ENCODE measurements around the gene NHS. TPM values are rescaled to one million over a fixed set of nuclear protein-coding genes. Genes with fewer than 3 reads are reported as not detected.

Gene NHS
- total RNA-seq, 1 experiment from 2014 or later = 0.51 TPM

- no peaks in the 10 kb centered on the region for H3K4me1 ChIP-seq
- H3K36me3 ChIP-seq = no peaks in the 10 kb centered on the region
- no peaks in the 10 kb centered on the region for H3K9me3 ChIP-seq (replicated peaks)
- no peak overlapping the region for H3K27ac ChIP-seq
- no peak overlapping the region for H3K4me3 ChIP-seq
- no peaks in the 10 kb centered on the region for H3K27me3 ChIP-seq
- DNase-seq = peak; percentile 7 to 10
These were observed 147.1 kb downstream of the NHS start for GRCh38 chrX:17521871-17522693.

- no peaks in the 10 kb centered on the region for H3K27me3 ChIP-seq
- H3K4me1 ChIP-seq = no peaks in the 10 kb centered on the region
- no peaks in the 10 kb centered on the region for H3K36me3 ChIP-seq
- H3K27ac ChIP-seq = no peak overlapping the region
- no peak for DNase-seq
- H3K9me3 ChIP-seq (replicated peaks) = no peaks in the 10 kb centered on the region
- H3K4me3 ChIP-seq = no peak overlapping the region
These were observed 150.3 kb downstream of the NHS start for GRCh38 chrX:17525266-17525665.

- no peaks in the 10 kb centered on the region for H3K36me3 ChIP-seq
- no peak overlapping the region for H3K27ac ChIP-seq
- H3K4me1 ChIP-seq = no peaks in the 10 kb centered on the region
- no peaks in the 10 kb centered on the region for H3K27me3 ChIP-seq
- no peaks in the 10 kb centered on the region for H3K9me3 ChIP-seq (replicated peaks)
- DNase-seq = no peak
- H3K4me3 ChIP-seq = no peak overlapping the region
These were observed 151.0 kb downstream of the NHS start for GRCh38 chrX:17525762-17526555.

GRCh38 chrX:17527135-17527701, 152.2 kb downstream of the NHS start:
- no peaks in the 10 kb centered on the region for H3K36me3 ChIP-seq
- H3K9me3 ChIP-seq (replicated peaks) = no peaks in the 10 kb centered on the region
- no peak overlapping the region for H3K27ac ChIP-seq
- H3K4me3 ChIP-seq = no peak overlapping the region
- no peak for DNase-seq
- no peaks in the 10 kb centered on the region for H3K4me1 ChIP-seq
- H3K27me3 ChIP-seq = no peaks in the 10 kb centered on the region

- Histone ChIP-seq H3K4me3 (no peak overlapping the region), H3K27ac (no peak overlapping the region), H3K36me3 (no peaks in the 10 kb centered on the region), H3K9me3 (replicated peaks) (no peaks in the 10 kb centered on the region), H3K4me1 (no peaks in the 10 kb centered on the region), H3K27me3 (no peaks in the 10 kb centered on the region)
- DNase-seq = no peak
These were observed 152.9 kb downstream of the NHS start for GRCh38 chrX:17527922-17528321.

GRCh38 chrX:17529151-17529745, 154.2 kb downstream of the NHS start:
- Histone ChIP-seq H3K4me3 (no peak overlapping the region), H3K4me1 (no peaks in the 10 kb centered on the region), H3K27ac (no peak overlapping the region), H3K36me3 (no peaks in the 10 kb centered on the region), H3K27me3 (no peaks in the 10 kb centered on the region), H3K9me3 (replicated peaks) (no peaks in the 10 kb centered on the region)
- no peak for DNase-seq

GRCh38 chrX:17531500-17531899, 156.5 kb downstream of the NHS start:
- Histone ChIP-seq H3K4me1 (no peaks in the 10 kb centered on the region), H3K27me3 (no peaks in the 10 kb centered on the region), H3K9me3 (replicated peaks) (no peaks in the 10 kb centered on the region), H3K36me3 (no peaks in the 10 kb centered on the region), H3K4me3 (no peak overlapping the region), H3K27ac (no peak overlapping the region)
- DNase-seq = no peak

GRCh38 chrX:17535229-17535628, 160.2 kb downstream of the NHS start:
- Histone ChIP-seq H3K27ac (no peak overlapping the region), H3K4me3 (no peak overlapping the region), H3K36me3 (no peaks in the 10 kb centered on the region), H3K4me1 (no peaks in the 10 kb centered on the region), H3K9me3 (replicated peaks) (no peaks in the 10 kb centered on the region), H3K27me3 (no peaks in the 10 kb centered on the region)
- peak; percentile 35 to 73 for DNase-seq

GRCh38 chrX:17537723-17538243, 162.8 kb downstream of the NHS start:
- Histone ChIP-seq H3K4me3 (no peak overlapping the region), H3K36me3 (no peaks in the 10 kb centered on the region), H3K4me1 (no peaks in the 10 kb centered on the region), H3K27ac (no peak overlapping the region), H3K9me3 (replicated peaks) (no peaks in the 10 kb centered on the region), H3K27me3 (no peaks in the 10 kb centered on the region)
- no peak for DNase-seq

- Histone ChIP-seq H3K4me3 (no peak overlapping the region), H3K4me1 (no peaks in the 10 kb centered on the region), H3K27ac (no peak overlapping the region), H3K9me3 (replicated peaks) (no peaks in the 10 kb centered on the region), H3K27me3 (no peaks in the 10 kb centered on the region), H3K36me3 (no peaks in the 10 kb centered on the region)
- no peak for DNase-seq
These were observed 167.1 kb downstream of the NHS start for GRCh38 chrX:17542123-17542522.

GRCh38 chrX:17544821-17545220, 169.8 kb downstream of the NHS start:
- Histone ChIP-seq H3K27ac (no peak overlapping the region), H3K9me3 (replicated peaks) (no peaks in the 10 kb centered on the region), H3K4me1 (peaks cover 6% of the 10 kb centered on the region; the same call in 1 of the 2 replicates), H3K27me3 (no peaks in the 10 kb centered on the region), H3K4me3 (no peak overlapping the region), H3K36me3 (no peaks in the 10 kb centered on the region)
- DNase-seq = no peak

GRCh38 chrX:17546356-17546755, 171.4 kb downstream of the NHS start:
- H3K27me3 ChIP-seq = no peaks in the 10 kb centered on the region
- H3K27ac ChIP-seq = no peak overlapping the region
- H3K4me1 ChIP-seq = peaks cover 6% of the 10 kb centered on the region; the same call in 1 of the 2 replicates
- H3K4me3 ChIP-seq = no peak overlapping the region
- DNase-seq = no peak
- no peaks in the 10 kb centered on the region for H3K9me3 ChIP-seq (replicated peaks)
- no peaks in the 10 kb centered on the region for H3K36me3 ChIP-seq

- Histone ChIP-seq H3K9me3 (replicated peaks) (no peaks in the 10 kb centered on the region), H3K36me3 (no peaks in the 10 kb centered on the region), H3K27ac (no peak overlapping the region), H3K27me3 (no peaks in the 10 kb centered on the region), H3K4me1 (peaks cover 6% of the 10 kb centered on the region; the same call in 1 of the 2 replicates), H3K4me3 (no peak overlapping the region)
- DNase-seq = peak; percentile 79 to 82
These were observed 172.7 kb downstream of the NHS start for GRCh38 chrX:17547658-17548057.

GRCh38 chrX:17549107-17549651, 174.2 kb downstream of the NHS start:
- Histone ChIP-seq H3K9me3 (replicated peaks) (no peaks in the 10 kb centered on the region), H3K4me1 (peaks cover 6% of the 10 kb centered on the region; the same call in 1 of the 2 replicates), H3K27ac (no peak overlapping the region), H3K36me3 (no peaks in the 10 kb centered on the region), H3K4me3 (no peak overlapping the region), H3K27me3 (no peaks in the 10 kb centered on the region)
- DNase-seq = peak in 1 of 2 experiments; percentile 14

Measured in SJCRH30 (cell line).